NCI-H2196 (cell line): ENCODE measurements around the gene CRNKL1.
A peak's percentile ranks its signal among the peaks of the same experiment; 100 is the strongest.

Experiments
- DNase-seq: peaks from one replicate; lab custom pipeline; 2025; ENCODE audit not compliant: unreplicated experiment; lab: John Stamatoyannopoulos, UW

CRNKL1 gene

GRCh38 chr20:20052074-20052970 lies at the start of gene CRNKL1, which contains the start of gene CFAP61:
CRNKL1 (minus strand) TSS chr20:20052466; CDS start chr20:20052342, 124 bp downstream.
CFAP61 (plus strand) TSS chr20:20052532; CDS start chr20:20056654, 4,122 bp downstream.
- peak; percentile 98 for DNase-seq

- DNase-seq, result no peak
These were observed 48.6 kb upstream of the CRNKL1 start for GRCh38 chr20:20100881-20101280.

- DNase-seq, result no peak
These were observed 44.2 kb upstream of the CRNKL1 start for GRCh38 chr20:20096421-20096820.

GRCh38 chr20:20095114-20095872 lies 43.0 kb upstream of the CRNKL1 start:
- DNase-seq, result no peak

GRCh38 chr20:20094410-20094809 lies 42.1 kb upstream of the CRNKL1 start:
- no peak for DNase-seq

GRCh38 chr20:20092827-20093226 lies 40.6 kb upstream of the CRNKL1 start:
- DNase-seq, result no peak

GRCh38 chr20:20089939-20090338 lies 37.7 kb upstream of the CRNKL1 start:
- no peak for DNase-seq

GRCh38 chr20:20089018-20089417 lies 36.8 kb upstream of the CRNKL1 start:
- no peak for DNase-seq

GRCh38 chr20:20085812-20086211 lies 33.5 kb upstream of the CRNKL1 start:
- no peak for DNase-seq

- no peak for DNase-seq
These were observed 32.8 kb upstream of the CRNKL1 start for GRCh38 chr20:20085071-20085470.

GRCh38 chr20:20084296-20084752 lies 32.1 kb upstream of the CRNKL1 start:
- DNase-seq, result no peak

GRCh38 chr20:20083807-20084206 lies 31.5 kb upstream of the CRNKL1 start:
- DNase-seq, result peak; percentile 68

GRCh38 chr20:20079102-20079784 lies 27.0 kb upstream of the CRNKL1 start:
- DNase-seq, result peak; percentile 37

- no peak for DNase-seq
These were observed 25.8 kb upstream of the CRNKL1 start for GRCh38 chr20:20078041-20078440.

GRCh38 chr20:20076297-20077065 lies 24.2 kb upstream of the CRNKL1 start:
- DNase-seq, result no peak

GRCh38 chr20:20075032-20075431 lies 22.8 kb upstream of the CRNKL1 start:
- DNase-seq, result no peak

- DNase-seq, result peak; percentile 20
These were observed 21.6 kb upstream of the CRNKL1 start for GRCh38 chr20:20073801-20074371.

- no peak for DNase-seq
These were observed 18.8 kb upstream of the CRNKL1 start for GRCh38 chr20:20070871-20071726.

GRCh38 chr20:20065361-20065760 lies 13.1 kb upstream of the CRNKL1 start:
- DNase-seq, result no peak
